Keratinocyte (primary cell): ENCODE results near the gene GPRIN2. TPM values are rescaled to one million over a fixed set of nuclear protein-coding genes. Genes with fewer than 3 reads are reported as not detected.

Experiments
- DNase-seq: peaks from one replicate; pipeline ENCODE4 v3.0.0-alpha.2; 2011; ENCODE audit warnings: low read depth, missing footprints, low spot score
- FAIRE-seq: peaks from 2 replicates; lab custom pipeline; 2011; peaks lifted over from hg19 to GRCh38; lab: Jason Lieb, UNC
- H2AFZ ChIP-seq: 2 replicates; pipeline ENCODE4 v1.6.0; 2012; ENCODE audit warnings: low read length, control low read depth, inconsistent platforms; ENCODE audit not compliant: control insufficient read depth
- H3K27ac ChIP-seq: 2 replicates; pipeline ENCODE4 v1.5.1; 2011; ENCODE audit warnings: low read length; ENCODE audit not compliant: control insufficient read depth, insufficient read depth
- H3K27me3 ChIP-seq: 3 replicates; pipeline ENCODE4 v1.6.0; 2011; ENCODE audit warnings: low read length; ENCODE audit not compliant: control insufficient read depth, insufficient read depth; ENCODE audit errors: extremely low read depth
- H3K36me3 ChIP-seq, 2 experiments: 2 replicates in 1 of 2; 3 replicates in 1 of 2; pipeline ENCODE4 v1.5.1; 2011; ENCODE audit warnings: low read length in 2 of 2, mild to moderate bottlenecking in 1 of 2; ENCODE audit not compliant: control insufficient read depth in 2 of 2, insufficient read depth in 2 of 2; ENCODE audit errors: extremely low read depth in 1 of 2
- H3K4me1 ChIP-seq: 3 replicates; pipeline ENCODE4 v1.5.1; 2011; ENCODE audit warnings: low read length; ENCODE audit not compliant: control insufficient read depth, insufficient read depth; ENCODE audit errors: extremely low read depth
- H3K4me2 ChIP-seq: 3 replicates; pipeline ENCODE4 v1.6.0; 2011; ENCODE audit warnings: low read depth, low read length; ENCODE audit not compliant: control insufficient read depth, insufficient read depth; ENCODE audit errors: extremely low read depth
- H3K4me3 ChIP-seq, 3 experiments: fragments of 200-600 bp in 1 of 3; sonication (generic) in 1 of 3; 2 replicates in 2 of 3; 3 replicates in 1 of 3; pipeline ENCODE4 v1.5.1; 2011 to 2016; ENCODE audit warnings: low read length in 3 of 3, mild to moderate bottlenecking in 3 of 3, control low read depth in 2 of 3, inconsistent platforms in 1 of 3, low read depth in 1 of 3, mixed read lengths in 1 of 3, mixed run types in 1 of 3, moderate library complexity in 1 of 3; ENCODE audit not compliant: control insufficient read depth in 2 of 3, insufficient read depth in 2 of 3; ENCODE audit errors: extremely low read depth in 1 of 3
- H3K79me2 ChIP-seq: 2 replicates; pipeline ENCODE4 v1.6.0; 2012; ENCODE audit warnings: low read length; ENCODE audit not compliant: control insufficient read depth, insufficient read depth
- H3K9ac ChIP-seq: 3 replicates; pipeline ENCODE4 v1.6.0; 2011; ENCODE audit warnings: low read length; ENCODE audit not compliant: control insufficient read depth, insufficient read depth; ENCODE audit errors: extremely low read depth
- H3K9me1 ChIP-seq: 3 replicates; pipeline ENCODE4 v1.6.0; 2011; ENCODE audit warnings: low read length; ENCODE audit not compliant: control insufficient read depth, insufficient read depth; ENCODE audit errors: extremely low read depth
- H3K9me3 ChIP-seq: 2 replicates; pipeline ENCODE4 v1.5.1; 2012; ENCODE audit warnings: low read depth, low read length; ENCODE audit not compliant: control insufficient read depth
- H4K20me1 ChIP-seq: 3 replicates; pipeline ENCODE4 v1.6.0; 2011; ENCODE audit warnings: low read length; ENCODE audit not compliant: control insufficient read depth, insufficient read depth; ENCODE audit errors: extremely low read depth
- CTCF ChIP-seq, 3 experiments: IDR thresholded peaks in 1 of 3; conservative IDR thresholded peaks in 1 of 3; optimal IDR thresholded peaks in 1 of 3; 2 replicates in 2 of 3; 3 replicates in 1 of 3; pipeline versions ENCODE3 to v1.5.1; 2011; ENCODE audit warnings: low read length in 3 of 3, mild to moderate bottlenecking in 3 of 3, moderate library complexity in 2 of 3, control low read depth in 1 of 3, inconsistent platforms in 1 of 3; ENCODE audit not compliant: insufficient read depth in 2 of 3; ENCODE audit errors: extremely low read depth in 1 of 3
- EZH2 ChIP-seq: IDR thresholded peaks from one replicate; pipeline ENCODE4 v1.6.1; 2012; ENCODE audit warnings: inconsistent platforms, mild to moderate bottlenecking, low read length, moderate library complexity
- dilution Hi-C: fragments of 300-500 bp; cut with MboI; formaldehyde crosslinking; loops from one replicate; pipeline ENCODE4 v1.7.0; 2020; ENCODE audit warnings: low sequenced_read_pairs; ENCODE audit not compliant: extremely low pct_ligation_motif_present
- polyA plus RNA-seq, 5 experiments: library from polyadenylated mRNA; depleted of rRNA in 3 of 5; stranded (reverse) in 3 of 5; stranded (forward) in 1 of 5; unstranded in 1 of 5; fragments of >200 nt; gene quantifications; 1 replicate in 1 of 5; 2 replicates in 3 of 5; 3 replicates in 1 of 5; pipeline versions ENCODE4 v1.2.1 to v1.2.3, GENCODE V29; 2011 to 2012; ENCODE audit warnings: missing spikeins in 2 of 5, low read depth in 1 of 5, low replicate concordance in 1 of 5

Gene GPRIN2
- polyA plus RNA-seq, 1 donor (not counting 4 experiments of a cell fraction or from before 2014, with no cell fraction given): 0.08 TPM

- H3K9ac ChIP-seq: no peak overlapping the region
- no peaks in the 10 kb centered on the region for H3K79me2 ChIP-seq
- FAIRE-seq (no peak), DNase-seq (no peak)
- no peaks in the 10 kb centered on the region for H3K36me3 ChIP-seq
- no peaks in the 10 kb centered on the region for H4K20me1 ChIP-seq
- no peak overlapping the region for H3K4me3 ChIP-seq
- dilution Hi-C loops: no loop called here
- H3K9me1 ChIP-seq: no peaks in the 10 kb centered on the region
- no peak overlapping the region for H2AFZ ChIP-seq
- H3K27me3 ChIP-seq: no peaks in the 10 kb centered on the region
- no peak overlapping the region for H3K4me2 ChIP-seq
- TF ChIP-seq EZH2: no peak
- H3K9me3 ChIP-seq: no peaks in the 10 kb centered on the region
- no peak overlapping the region for H3K27ac ChIP-seq
- peaks cover 27% of the 10 kb centered on the region for H3K4me1 ChIP-seq
These were observed 27.5 kb downstream of the GPRIN2 start for GRCh38 chr10:46528675-46529615.

- H3K27ac ChIP-seq: no peak overlapping the region
- H4K20me1 ChIP-seq: no peaks in the 10 kb centered on the region
- peaks cover 34% of the 10 kb centered on the region for H3K4me1 ChIP-seq
- H3K36me3 ChIP-seq: no peaks in the 10 kb centered on the region
- no peaks in the 10 kb centered on the region for H3K9me1 ChIP-seq
- H3K4me3 ChIP-seq: no peak overlapping the region
- FAIRE-seq: no peak
- H3K4me2 ChIP-seq: no peak overlapping the region
- H2AFZ ChIP-seq: no peak overlapping the region
- no peaks in the 10 kb centered on the region for H3K79me2 ChIP-seq
- H3K27me3 ChIP-seq: no peaks in the 10 kb centered on the region
- H3K9me3 ChIP-seq: no peaks in the 10 kb centered on the region
- TF ChIP-seq CTCF (optimal IDR thresholded peaks at IDR 0.05 in 1 of 3, IDR thresholded peaks at IDR 0.05 in 1 of 3, conservative IDR thresholded peaks at IDR 0.05 in 1 of 3; ENCODE audit: extremely low read depth in 1 of 3, insufficient read depth in 2 of 3, low read length in 3 of 3) (no peak), EZH2 (no peak)
- DNase-seq: no peak
- no peak overlapping the region for H3K9ac ChIP-seq
- dilution Hi-C loops: no loop called here
These were observed 28.2 kb downstream of the GPRIN2 start for GRCh38 chr10:46528171-46528671.
